Fibroblast of mammary gland (primary cell): ENCODE results near the gene SNX14.
"Not testable (repeated sequence)": the region's sequence is repeated elsewhere in the genome, so short reads cannot be mapped to it uniquely, and the experiment has no call there.

Source experiments
- DNase-seq: peaks from one replicate; pipeline ENCODE4 v3.0.0-alpha.2; 2010; ENCODE audit warnings: low read depth
- H3K4me3 ChIP-seq: 2 replicates; pipeline ENCODE4 v1.5.1; 2011; ENCODE audit warnings: low read depth, mild to moderate bottlenecking, low read length, moderate library complexity; ENCODE audit not compliant: control insufficient read depth
- TF ChIP-seq, protein P1 (sequence below): conservative IDR thresholded peaks from 2 replicates; pipeline ENCODE4 v1.5.1; 2011; ENCODE audit warnings: low read depth, low read length, inconsistent platforms; ENCODE audit not compliant: control insufficient read depth, insufficient read depth

The SNX14 gene

DNA sequence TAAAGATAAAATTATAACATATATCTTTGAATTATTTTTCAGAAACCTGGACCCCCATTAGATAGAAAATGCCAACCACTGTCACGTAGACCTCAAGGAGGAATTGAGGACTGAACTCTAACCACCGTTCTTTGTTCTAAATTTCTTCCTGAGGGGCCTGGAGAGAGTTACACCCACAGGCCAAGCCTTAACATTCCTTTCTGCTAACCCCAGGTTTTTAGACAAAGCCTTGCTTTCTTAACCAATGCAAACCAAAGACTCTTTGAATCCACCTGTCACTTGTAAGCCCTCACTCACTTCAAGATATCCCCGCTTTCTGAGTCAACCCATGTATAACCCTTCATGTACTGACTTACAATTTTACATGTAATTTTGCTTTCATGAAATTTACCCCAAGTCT, 41.0 kb downstream of the SNX14 start:
- DNase-seq: no peak
- TF ChIP-seq, protein P1, sequence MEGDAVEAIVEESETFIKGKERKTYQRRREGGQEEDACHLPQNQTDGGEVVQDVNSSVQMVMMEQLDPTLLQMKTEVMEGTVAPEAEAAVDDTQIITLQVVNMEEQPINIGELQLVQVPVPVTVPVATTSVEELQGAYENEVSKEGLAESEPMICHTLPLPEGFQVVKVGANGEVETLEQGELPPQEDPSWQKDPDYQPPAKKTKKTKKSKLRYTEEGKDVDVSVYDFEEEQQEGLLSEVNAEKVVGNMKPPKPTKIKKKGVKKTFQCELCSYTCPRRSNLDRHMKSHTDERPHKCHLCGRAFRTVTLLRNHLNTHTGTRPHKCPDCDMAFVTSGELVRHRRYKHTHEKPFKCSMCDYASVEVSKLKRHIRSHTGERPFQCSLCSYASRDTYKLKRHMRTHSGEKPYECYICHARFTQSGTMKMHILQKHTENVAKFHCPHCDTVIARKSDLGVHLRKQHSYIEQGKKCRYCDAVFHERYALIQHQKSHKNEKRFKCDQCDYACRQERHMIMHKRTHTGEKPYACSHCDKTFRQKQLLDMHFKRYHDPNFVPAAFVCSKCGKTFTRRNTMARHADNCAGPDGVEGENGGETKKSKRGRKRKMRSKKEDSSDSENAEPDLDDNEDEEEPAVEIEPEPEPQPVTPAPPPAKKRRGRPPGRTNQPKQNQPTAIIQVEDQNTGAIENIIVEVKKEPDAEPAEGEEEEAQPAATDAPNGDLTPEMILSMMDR: no peak
- H3K4me3 ChIP-seq: no peak overlapping the region

GRCh38 chr6:85551264-85551663, 42.4 kb downstream of the SNX14 start:
- no peak for DNase-seq
- TF ChIP-seq, protein P1: no peak
- no peak overlapping the region for H3K4me3 ChIP-seq

- TF ChIP-seq, protein P1: no peak
- no peak overlapping the region for H3K4me3 ChIP-seq
- DNase-seq: no peak
These were observed 45.9 kb downstream of the SNX14 start for GRCh38 chr6:85547719-85548118.

DNA sequence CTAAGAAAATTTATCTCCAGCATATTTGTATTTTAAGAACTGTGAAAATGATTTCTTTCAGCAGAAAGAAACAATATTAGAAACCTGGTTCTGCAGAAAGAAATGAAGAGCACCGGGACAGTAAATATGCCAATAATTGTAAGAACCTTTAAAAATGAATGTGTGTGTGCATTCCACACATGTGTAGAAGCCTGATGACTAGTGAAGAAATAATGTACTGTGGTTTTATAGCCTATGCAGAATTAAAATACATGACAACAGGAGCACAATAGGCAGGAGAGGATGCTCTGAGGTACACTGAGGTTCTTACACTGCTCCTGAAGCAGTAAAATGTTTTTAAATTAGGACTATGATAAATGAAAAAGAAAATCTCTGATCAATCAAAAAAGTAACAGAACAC, 48.9 kb downstream of the SNX14 start:
- peak; percentile 17 for DNase-seq
- no peak overlapping the region for H3K4me3 ChIP-seq
- TF ChIP-seq, protein P1: no peak

DNA sequence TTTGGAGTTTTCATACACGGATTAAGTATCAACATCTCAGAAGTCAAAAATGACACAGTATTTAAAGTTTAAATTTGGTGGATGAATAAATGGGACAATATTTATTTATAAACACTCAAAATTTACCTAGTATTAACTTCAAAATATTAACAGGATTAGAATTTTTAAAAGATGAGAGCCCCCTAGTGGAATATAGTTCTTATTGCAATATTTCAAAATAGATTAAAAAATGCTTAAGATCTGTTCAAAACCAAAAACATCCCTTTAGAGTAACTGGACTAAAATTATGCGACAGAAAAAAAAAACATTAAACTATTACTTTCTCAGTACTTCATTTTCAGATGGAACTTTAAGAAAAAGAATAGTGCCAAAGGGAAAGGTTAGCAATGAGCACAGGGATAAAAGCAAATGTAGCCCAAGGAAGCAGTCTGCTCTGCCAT, 56.6 kb downstream of the SNX14 start:
- TF ChIP-seq, protein P1: peak; percentile 38
- DNase-seq: peak; percentile 19
- no peak overlapping the region for H3K4me3 ChIP-seq

GRCh38 chr6:85524281-85524680, 69.4 kb downstream of the SNX14 start:
- not testable (repeated sequence) for DNase-seq, H3K4me3 ChIP-seq

DNA sequence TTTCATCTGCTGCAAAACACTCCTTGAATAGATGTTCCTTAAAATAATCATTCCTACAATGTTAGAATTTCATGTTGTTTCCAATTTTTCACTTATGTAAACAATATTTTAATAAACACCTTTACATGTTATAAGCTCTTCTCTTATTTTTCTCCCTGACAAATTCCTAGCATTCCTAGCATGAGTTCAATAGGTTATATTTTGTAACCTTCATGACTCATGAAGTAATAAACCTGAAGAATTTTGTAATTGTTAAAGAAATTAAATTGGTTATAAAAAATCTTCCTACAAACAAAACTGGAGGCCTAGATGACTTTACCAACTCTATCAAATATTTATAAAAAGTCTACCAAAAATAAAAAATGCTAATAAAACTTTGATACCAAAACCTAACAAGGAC, 77.5 kb downstream of the SNX14 start:
- H3K4me3 ChIP-seq: no peak overlapping the region
- no peak for DNase-seq
- TF ChIP-seq, protein P1: no peak
